ENCODE measurements around the gene ASIP.
A peak's percentile ranks its signal among the peaks of the same experiment; 100 is the strongest.
"Not testable (repeated sequence)": the region's sequence is repeated elsewhere in the genome, so short reads cannot be mapped to it uniquely, and the experiment has no call there.

ASIP gene

DNA sequence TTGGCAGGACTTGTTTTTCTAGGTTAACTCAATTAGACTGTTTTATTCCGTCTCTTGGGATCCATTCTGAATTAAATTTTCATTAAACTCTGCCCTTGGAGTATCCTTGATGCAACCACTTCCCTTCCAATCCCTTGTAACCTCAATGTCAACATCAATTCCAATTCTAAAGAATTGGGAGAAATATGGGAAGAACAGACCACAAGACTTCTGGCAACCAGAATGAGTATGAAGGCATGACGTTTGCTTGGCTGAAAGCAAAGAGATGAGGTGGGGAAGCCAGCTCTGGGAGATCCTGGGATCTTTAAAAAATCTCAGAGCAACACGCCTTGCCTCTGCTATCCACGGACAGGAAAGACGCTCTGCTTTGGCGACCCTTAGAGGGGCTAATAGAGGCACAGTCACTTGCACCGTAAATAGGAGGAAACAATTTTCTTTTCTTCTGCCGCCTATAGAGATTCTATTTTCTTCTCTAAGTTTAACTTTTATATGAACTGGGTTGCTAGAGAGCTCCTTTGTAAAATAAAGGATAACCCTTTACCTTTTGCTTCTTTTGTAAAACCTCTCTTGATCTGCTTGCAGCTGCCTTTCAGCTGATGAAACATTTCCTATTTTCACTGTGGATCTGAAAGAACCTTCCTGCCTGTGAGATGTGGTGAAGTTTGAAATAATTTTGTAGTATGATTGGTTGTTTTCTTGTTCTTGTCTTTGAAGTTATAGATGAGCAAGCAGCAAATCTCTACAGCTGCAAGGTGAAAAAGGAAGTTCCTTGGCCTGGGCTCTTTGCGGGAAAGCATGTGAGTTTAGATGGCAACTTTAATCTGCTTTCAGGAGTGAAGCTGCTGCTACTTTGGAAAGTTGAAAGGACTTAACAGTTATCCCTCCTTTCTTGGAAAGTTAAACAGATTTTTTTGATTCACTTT lies at the start of gene ASIP:
Gene ASIP (plus strand): TSS at position 731 of the 923 bp plus-strand sequence. CDS start 18,952 bp downstream, outside the sequence.
- H3K9me3 ChIP-seq (ENCODE audit: control insufficient read depth, low read length): peaks cover 23% of the 10 kb centered on the region
- peaks cover 13% of the 10 kb centered on the region for H3K27me3 ChIP-seq (replicated peaks; ENCODE audit: control insufficient read depth, insufficient read depth, low read length)
- H3K36me3 ChIP-seq (ENCODE audit: control insufficient read depth, insufficient read depth, low read length, severe bottlenecking): no peaks in the 10 kb centered on the region
- peaks cover 3% of the 10 kb centered on the region for H3K4me1 ChIP-seq (ENCODE audit: control insufficient read depth, insufficient read depth, low read length)
- no peak within 1 kb of the TSS for H3K9ac ChIP-seq (ENCODE audit: low read length)
- DNase-seq (ENCODE audit: low read depth): no peak
- no peak within 1 kb of the TSS for H3K4me3 ChIP-seq (ENCODE audit: low read length)

- H3K4me3 ChIP-seq (ENCODE audit: low read length): no peak overlapping the region
- H3K36me3 ChIP-seq (ENCODE audit: control insufficient read depth, insufficient read depth, low read length, severe bottlenecking): no peaks in the 10 kb centered on the region
- no peak overlapping the region for H3K9ac ChIP-seq (ENCODE audit: low read length)
- H3K9me3 ChIP-seq (ENCODE audit: control insufficient read depth, low read length): no peaks in the 10 kb centered on the region
- H3K27me3 ChIP-seq (replicated peaks; ENCODE audit: control insufficient read depth, insufficient read depth, low read length): no peaks in the 10 kb centered on the region
- no peak for DNase-seq (ENCODE audit: low read depth)
- peaks cover 10% of the 10 kb centered on the region for H3K4me1 ChIP-seq (ENCODE audit: control insufficient read depth, insufficient read depth, low read length)
These were observed 48.2 kb upstream of the ASIP start for GRCh38 chr20:34193051-34193450.

DNA sequence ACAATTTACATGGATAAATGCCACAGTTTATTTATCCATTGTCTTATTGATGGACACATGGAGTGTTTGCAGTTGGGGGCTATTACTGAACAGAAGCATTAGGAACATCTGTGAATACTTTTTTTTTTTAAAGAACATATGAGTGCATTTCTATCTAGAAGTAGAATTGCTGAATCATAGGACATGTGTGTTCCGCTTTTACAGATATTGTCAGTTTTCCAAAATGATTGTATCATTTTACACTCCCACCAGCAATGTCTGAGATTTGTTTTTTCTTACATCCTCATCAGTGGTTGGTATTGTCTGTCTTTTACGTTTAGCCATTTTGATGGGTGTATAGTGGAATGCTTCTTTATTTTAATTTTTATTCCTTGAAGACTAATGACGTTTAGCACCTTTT lies 42.0 kb upstream of the ASIP start:
- Histone ChIP-seq H3K4me1 (ENCODE audit: control insufficient read depth, insufficient read depth, low read length) (no peaks in the 10 kb centered on the region), H3K27me3 (replicated peaks; ENCODE audit: control insufficient read depth, insufficient read depth, low read length) (no peaks in the 10 kb centered on the region), H3K9ac (ENCODE audit: low read length) (no peak overlapping the region), H3K9me3 (ENCODE audit: control insufficient read depth, low read length) (no peaks in the 10 kb centered on the region), H3K4me3 (ENCODE audit: low read length) (no peak overlapping the region), H3K36me3 (ENCODE audit: control insufficient read depth, insufficient read depth, low read length, severe bottlenecking) (no peaks in the 10 kb centered on the region)
- DNase-seq (ENCODE audit: low read depth): no peak

DNA sequence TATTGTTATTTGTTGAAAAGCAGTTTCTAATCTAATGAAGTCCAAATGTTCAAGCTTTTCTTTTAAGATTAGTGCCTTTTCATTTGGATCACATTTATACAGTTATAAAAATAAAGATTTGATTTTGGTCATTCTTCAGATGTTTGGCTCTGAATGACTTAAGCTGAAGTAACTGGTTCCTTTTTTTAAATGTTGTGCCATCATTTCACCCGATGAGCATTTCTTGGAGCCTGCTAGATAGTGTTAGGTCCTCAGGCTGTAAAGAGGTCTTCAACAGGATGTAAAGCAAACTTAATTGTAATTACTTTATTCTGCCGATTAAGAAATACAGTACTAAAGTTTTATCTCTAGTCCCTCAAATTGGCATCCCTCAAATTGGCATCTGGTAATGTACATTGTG lies 41.2 kb upstream of the ASIP start:
- Histone ChIP-seq H3K27me3 (replicated peaks; ENCODE audit: control insufficient read depth, insufficient read depth, low read length) (no peaks in the 10 kb centered on the region), H3K36me3 (ENCODE audit: control insufficient read depth, insufficient read depth, low read length, severe bottlenecking) (no peaks in the 10 kb centered on the region), H3K9me3 (ENCODE audit: control insufficient read depth, low read length) (no peaks in the 10 kb centered on the region), H3K4me3 (ENCODE audit: low read length) (no peak overlapping the region), H3K9ac (ENCODE audit: low read length) (no peak overlapping the region), H3K4me1 (ENCODE audit: control insufficient read depth, insufficient read depth, low read length) (no peaks in the 10 kb centered on the region)
- peak; percentile 10 for DNase-seq (ENCODE audit: low read depth)

- no peaks in the 10 kb centered on the region for H3K9me3 ChIP-seq (ENCODE audit: control insufficient read depth, low read length)
- no peak overlapping the region for H3K4me3 ChIP-seq (ENCODE audit: low read length)
- no peaks in the 10 kb centered on the region for H3K4me1 ChIP-seq (ENCODE audit: control insufficient read depth, insufficient read depth, low read length)
- H3K27me3 ChIP-seq (replicated peaks; ENCODE audit: control insufficient read depth, insufficient read depth, low read length): no peaks in the 10 kb centered on the region
- no peaks in the 10 kb centered on the region for H3K36me3 ChIP-seq (ENCODE audit: control insufficient read depth, insufficient read depth, low read length, severe bottlenecking)
- no peak overlapping the region for H3K9ac ChIP-seq (ENCODE audit: low read length)
- DNase-seq (ENCODE audit: low read depth): no peak
These were observed 39.7 kb upstream of the ASIP start for GRCh38 chr20:34201531-34201930.

GRCh38 chr20:34205172-34205880 lies 35.9 kb upstream of the ASIP start:
- not testable (repeated sequence) for H3K4me3 ChIP-seq (ENCODE audit: low read length); H3K4me1 ChIP-seq (ENCODE audit: control insufficient read depth, insufficient read depth, low read length); H3K9me3 ChIP-seq (ENCODE audit: control insufficient read depth, low read length); DNase-seq (ENCODE audit: low read depth); H3K27me3 ChIP-seq (replicated peaks; ENCODE audit: control insufficient read depth, insufficient read depth, low read length); H3K9ac ChIP-seq (ENCODE audit: low read length); H3K36me3 ChIP-seq (ENCODE audit: control insufficient read depth, insufficient read depth, low read length, severe bottlenecking)

DNA sequence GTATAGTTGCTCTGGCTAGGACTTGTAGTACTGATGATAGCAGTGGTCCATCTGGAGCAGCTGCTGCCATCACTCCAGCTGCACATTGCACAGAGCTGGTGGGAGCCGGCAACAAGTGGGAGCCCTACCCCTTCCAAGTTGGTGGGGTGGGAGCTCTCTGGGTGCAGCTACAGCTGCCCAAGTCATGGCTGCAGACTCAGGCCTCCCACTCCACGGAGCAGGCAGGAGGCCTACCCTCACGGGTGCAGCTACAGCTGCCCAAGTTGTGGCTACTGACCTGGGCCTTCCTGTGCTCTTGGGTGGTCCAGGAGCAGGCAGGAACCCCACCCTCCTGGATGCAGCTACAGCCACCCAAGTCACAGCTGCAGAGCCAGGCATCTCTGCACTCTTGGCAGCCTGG lies 32.1 kb upstream of the ASIP start:
- H3K9ac ChIP-seq (ENCODE audit: low read length): no peak overlapping the region
- no peaks in the 10 kb centered on the region for H3K36me3 ChIP-seq (ENCODE audit: control insufficient read depth, insufficient read depth, low read length, severe bottlenecking)
- peaks cover 36% of the 10 kb centered on the region for H3K9me3 ChIP-seq (ENCODE audit: control insufficient read depth, low read length)
- H3K4me1 ChIP-seq (ENCODE audit: control insufficient read depth, insufficient read depth, low read length): no peaks in the 10 kb centered on the region
- no peak for DNase-seq (ENCODE audit: low read depth)
- H3K27me3 ChIP-seq (replicated peaks; ENCODE audit: control insufficient read depth, insufficient read depth, low read length): no peaks in the 10 kb centered on the region
- H3K4me3 ChIP-seq (ENCODE audit: low read length): no peak overlapping the region

DNA sequence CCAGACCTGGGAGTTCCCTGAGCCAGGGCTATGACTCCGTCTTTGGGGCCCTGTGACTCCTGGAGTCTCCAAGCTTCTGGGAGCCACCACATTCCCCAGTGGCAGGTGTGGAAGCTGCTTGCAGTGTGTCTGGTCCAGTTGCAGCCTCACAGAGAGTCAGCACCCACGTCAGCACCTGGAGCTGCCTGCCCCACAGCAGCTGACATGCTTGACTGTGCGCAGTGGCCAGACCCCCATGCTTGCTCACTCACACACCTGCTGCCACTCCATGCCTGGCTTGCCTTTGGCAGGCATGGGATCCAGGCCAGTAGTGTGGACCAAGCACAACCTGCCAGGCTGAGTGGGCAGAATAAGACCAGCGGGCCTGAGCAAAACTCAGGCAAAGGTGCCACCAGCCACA lies 31.0 kb upstream of the ASIP start:
- DNase-seq (ENCODE audit: low read depth): no peak
- H3K4me3 ChIP-seq (ENCODE audit: low read length): no peak overlapping the region
- peaks cover 36% of the 10 kb centered on the region for H3K9me3 ChIP-seq (ENCODE audit: control insufficient read depth, low read length)
- H3K27me3 ChIP-seq (replicated peaks; ENCODE audit: control insufficient read depth, insufficient read depth, low read length): no peaks in the 10 kb centered on the region
- H3K4me1 ChIP-seq (ENCODE audit: control insufficient read depth, insufficient read depth, low read length): peaks cover 2% of the 10 kb centered on the region
- no peak overlapping the region for H3K9ac ChIP-seq (ENCODE audit: low read length)
- no peaks in the 10 kb centered on the region for H3K36me3 ChIP-seq (ENCODE audit: control insufficient read depth, insufficient read depth, low read length, severe bottlenecking)

DNA sequence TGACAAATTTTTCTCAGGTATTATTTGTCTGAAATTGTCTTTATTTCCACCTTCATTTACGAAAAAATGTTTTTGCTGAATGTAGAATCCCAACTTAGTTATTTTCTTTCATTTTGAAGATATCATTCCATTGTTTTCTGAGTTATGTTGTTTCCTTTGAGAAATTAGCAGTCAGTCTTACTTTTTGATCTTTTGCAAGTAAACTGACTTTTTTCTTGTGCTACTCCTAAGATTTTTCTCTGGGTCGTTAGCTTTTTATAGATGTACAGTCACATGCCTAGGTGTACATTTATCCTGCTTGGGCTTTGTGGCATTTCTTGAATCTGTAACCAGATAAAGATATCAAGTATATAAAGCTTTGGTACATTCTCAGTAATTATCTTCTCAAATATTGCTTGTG lies 29.6 kb upstream of the ASIP start:
- no peak overlapping the region for H3K9ac ChIP-seq (ENCODE audit: low read length)
- no peaks in the 10 kb centered on the region for H3K27me3 ChIP-seq (replicated peaks; ENCODE audit: control insufficient read depth, insufficient read depth, low read length)
- DNase-seq (ENCODE audit: low read depth): no peak
- H3K4me3 ChIP-seq (ENCODE audit: low read length): no peak overlapping the region
- H3K36me3 ChIP-seq (ENCODE audit: control insufficient read depth, insufficient read depth, low read length, severe bottlenecking): no peaks in the 10 kb centered on the region
- peaks cover 10% of the 10 kb centered on the region for H3K4me1 ChIP-seq (ENCODE audit: control insufficient read depth, insufficient read depth, low read length)
- peaks cover 36% of the 10 kb centered on the region for H3K9me3 ChIP-seq (ENCODE audit: control insufficient read depth, low read length)

DNA sequence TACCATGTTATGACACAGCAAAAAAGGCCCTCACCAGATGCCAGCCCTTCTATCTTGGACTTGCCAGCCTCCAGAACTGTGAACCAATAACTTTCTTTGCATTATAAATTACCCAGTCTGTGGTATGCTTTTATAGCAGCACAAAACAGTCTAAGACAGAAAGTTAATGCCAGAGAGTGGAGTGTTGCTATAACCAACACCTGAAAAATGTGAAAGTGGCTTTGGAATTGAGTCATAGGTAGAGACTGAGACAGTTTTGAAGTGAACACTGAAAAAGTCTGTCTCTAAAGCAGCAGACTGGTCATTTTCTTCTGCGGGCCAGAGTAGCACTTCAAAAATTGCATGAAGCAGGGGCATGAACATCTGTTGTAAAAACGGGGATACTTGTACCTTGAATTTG lies 28.0 kb upstream of the ASIP start:
- H3K9ac ChIP-seq (ENCODE audit: low read length): no peak overlapping the region
- no peak for DNase-seq (ENCODE audit: low read depth)
- H3K4me3 ChIP-seq (ENCODE audit: low read length): no peak overlapping the region
- no peaks in the 10 kb centered on the region for H3K27me3 ChIP-seq (replicated peaks; ENCODE audit: control insufficient read depth, insufficient read depth, low read length)
- no peaks in the 10 kb centered on the region for H3K36me3 ChIP-seq (ENCODE audit: control insufficient read depth, insufficient read depth, low read length, severe bottlenecking)
- H3K9me3 ChIP-seq (ENCODE audit: control insufficient read depth, low read length): peaks cover 30% of the 10 kb centered on the region
- peaks cover 12% of the 10 kb centered on the region for H3K4me1 ChIP-seq (ENCODE audit: control insufficient read depth, insufficient read depth, low read length)

- peaks cover 12% of the 10 kb centered on the region for H3K4me1 ChIP-seq (ENCODE audit: control insufficient read depth, insufficient read depth, low read length)
- peak overlapping the region; percentile 78 for H3K9ac ChIP-seq (ENCODE audit: low read length)
- peak overlapping the region; percentile 75 for H3K4me3 ChIP-seq (ENCODE audit: low read length)
- H3K27me3 ChIP-seq (replicated peaks; ENCODE audit: control insufficient read depth, insufficient read depth, low read length): no peaks in the 10 kb centered on the region
- DNase-seq (ENCODE audit: low read depth): peak; percentile 90
- H3K36me3 ChIP-seq (ENCODE audit: control insufficient read depth, insufficient read depth, low read length, severe bottlenecking): no peaks in the 10 kb centered on the region
- peaks cover 26% of the 10 kb centered on the region for H3K9me3 ChIP-seq (ENCODE audit: control insufficient read depth, low read length)
These were observed 25.4 kb upstream of the ASIP start for GRCh38 chr20:34215711-34216381.

All from adipocyte (in vitro differentiated cells).